TTC549 (cell line): ENCODE measurements around the gene FAM124A.

Experiments used
- FAIRE-seq: peaks from 2 replicates; lab custom pipeline; 2012; peaks lifted over from hg19 to GRCh38; lab: Jason Lieb, UNC

FAM124A gene

DNA sequence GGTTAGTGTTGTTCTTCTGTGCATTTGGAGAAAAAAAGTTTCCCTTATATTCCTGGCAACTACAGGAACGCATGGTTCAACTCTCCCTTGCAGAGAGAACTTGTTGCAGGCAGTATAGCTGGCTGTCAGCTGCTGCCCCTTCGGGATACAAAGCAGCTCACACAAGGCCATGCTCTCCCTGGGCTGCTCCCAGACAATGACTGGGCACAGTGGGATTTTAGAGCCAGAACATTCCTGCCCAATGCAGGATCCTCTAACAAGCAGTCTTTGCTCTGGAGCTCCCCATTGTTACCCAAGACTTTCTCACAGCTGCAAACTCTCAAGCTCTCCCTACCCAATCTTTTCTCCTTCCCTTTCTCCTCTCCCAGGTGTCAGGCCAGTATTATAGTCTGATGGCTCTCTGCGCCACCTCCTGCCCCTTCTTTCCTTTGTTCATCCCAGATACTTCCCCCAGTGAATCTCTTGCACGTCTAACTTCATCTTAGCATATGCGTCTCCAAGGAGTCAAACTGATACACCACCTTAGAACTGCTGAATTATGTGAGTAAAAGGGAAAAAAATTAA lies 89.8 kb downstream of the FAM124A start:
- FAIRE-seq = no peak

- no peak for FAIRE-seq
Measured at GRCh38 chr13:51313619-51314018, 91.4 kb downstream of the FAM124A start.

DNA sequence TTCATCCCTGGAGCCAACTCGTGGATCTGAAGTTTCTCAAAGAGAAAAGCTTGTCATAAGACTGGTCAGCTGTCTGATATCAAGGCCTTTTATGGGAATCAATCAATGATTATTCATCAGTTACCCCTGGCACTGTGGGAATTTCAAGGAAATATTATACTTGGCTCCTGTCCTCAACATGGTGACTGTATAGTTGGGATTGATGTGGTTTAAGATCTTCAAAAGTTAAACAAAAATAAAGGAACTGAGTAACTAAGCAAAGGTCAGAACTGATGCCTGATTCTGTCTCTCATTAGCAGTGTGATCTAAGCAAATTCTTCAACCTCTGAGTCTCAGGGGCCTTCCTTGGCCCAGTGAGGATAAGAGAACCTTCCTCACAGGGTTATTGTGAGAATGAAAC lies 95.1 kb downstream of the FAM124A start:
- FAIRE-seq = no peak

DNA sequence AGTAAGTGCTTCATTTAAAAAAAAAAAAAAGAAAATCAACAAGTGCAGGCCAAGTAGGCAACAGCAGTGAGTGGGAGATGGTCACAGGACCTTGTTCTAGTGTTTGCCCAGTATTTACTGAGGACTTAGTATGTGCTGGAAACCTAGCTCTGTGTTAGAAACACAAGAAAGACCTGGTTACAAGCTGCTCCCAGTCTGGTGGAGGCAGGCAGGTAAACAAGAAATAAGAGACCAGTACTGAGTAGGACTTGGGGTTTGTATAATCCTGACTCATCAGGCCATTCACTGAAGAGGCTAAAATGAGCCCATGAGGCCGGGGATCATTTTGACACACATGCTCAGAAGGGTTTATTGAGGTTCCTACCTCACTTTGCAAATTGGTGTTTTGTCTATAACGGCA lies 95.8 kb downstream of the FAM124A start:
- no peak for FAIRE-seq

GRCh38 chr13:51318876-51319275 lies 96.7 kb downstream of the FAM124A start:
- no peak for FAIRE-seq

GRCh38 chr13:51321836-51322235 lies 99.6 kb downstream of the FAM124A start:
- no peak for FAIRE-seq

DNA sequence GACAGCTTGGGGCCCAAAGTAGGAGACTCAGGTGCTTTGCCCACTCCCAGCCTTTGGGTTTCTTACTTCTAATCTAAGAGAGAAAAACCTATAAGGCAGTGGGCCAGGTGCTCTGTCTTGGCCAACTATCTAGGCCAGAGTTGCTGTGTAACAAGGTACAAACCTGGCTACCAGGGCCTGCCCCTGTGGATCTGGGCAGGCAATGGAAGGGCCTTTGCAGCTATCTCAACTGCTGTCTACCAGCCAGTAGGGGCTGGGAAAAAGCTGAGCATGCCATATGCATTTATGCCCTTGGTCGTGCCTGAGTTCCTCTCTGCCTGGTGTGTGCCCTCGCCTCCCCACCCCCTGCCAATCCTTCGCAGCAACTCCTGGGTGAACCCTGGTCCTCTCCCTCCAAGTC lies 100.6 kb downstream of the FAM124A start:
- no peak for FAIRE-seq

- FAIRE-seq = no peak
Measured at GRCh38 chr13:51323824-51324511, 101.8 kb downstream of the FAM124A start.

DNA sequence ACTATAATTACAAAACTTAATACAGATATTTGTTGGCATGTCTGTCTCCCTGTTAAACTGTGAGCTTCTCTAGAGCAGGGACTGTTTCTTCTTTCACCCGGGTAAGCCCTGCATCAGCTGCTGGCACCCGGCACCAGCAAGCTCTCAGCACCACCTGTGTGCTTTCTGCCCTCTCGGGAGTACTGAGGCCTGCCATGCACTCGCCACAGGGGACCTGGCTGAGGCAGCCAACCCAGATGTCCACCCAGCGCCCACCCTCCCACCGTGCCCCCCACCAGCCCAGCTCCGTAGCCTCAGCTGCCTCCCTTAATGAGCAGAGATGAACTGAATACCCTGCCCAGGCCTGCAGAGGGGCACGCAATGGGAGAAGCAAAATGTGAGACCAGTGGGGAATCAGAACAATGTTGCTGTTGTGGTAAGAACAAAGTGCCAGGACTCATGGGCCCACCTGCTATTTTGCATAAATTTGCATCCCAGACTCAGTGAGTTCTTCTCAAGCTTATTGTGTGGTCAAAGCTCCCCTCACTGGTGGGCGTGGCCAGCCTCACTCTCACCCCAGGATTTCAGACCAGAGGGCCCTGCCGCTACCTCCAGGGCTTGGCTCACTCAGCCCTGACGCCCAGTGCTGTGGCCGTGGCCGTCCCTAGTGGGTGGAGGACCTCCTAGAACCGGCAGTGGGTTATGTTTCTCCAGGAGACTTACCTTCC lies 102.7 kb downstream of the FAM124A start:
- FAIRE-seq = no peak

DNA sequence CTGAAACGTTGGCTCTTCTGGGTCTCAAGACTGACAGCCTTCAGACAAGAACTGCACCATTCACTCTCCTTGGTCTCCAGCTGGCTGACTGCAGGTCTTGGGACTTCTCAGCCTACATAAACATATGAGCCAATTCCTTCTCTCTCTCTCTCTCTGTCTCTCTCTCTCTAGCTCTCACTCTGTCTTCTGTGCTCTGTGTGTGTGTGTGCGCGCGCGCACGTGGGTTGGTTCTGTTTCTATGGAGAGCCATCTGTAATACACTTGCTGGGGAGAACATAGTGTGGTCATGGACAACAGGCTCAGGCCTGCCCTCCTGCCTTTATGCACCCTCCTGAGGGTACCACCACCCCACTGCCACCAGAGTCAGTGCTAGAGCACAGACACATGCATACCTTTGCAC lies 103.6 kb downstream of the FAM124A start:
- FAIRE-seq = no peak

- FAIRE-seq = no peak
Measured at GRCh38 chr13:51326777-51327176, 104.6 kb downstream of the FAM124A start.

- FAIRE-seq = no peak
Measured at GRCh38 chr13:51327961-51328360, 105.8 kb downstream of the FAM124A start.

- FAIRE-seq = no peak
Measured at GRCh38 chr13:51328488-51328887, 106.3 kb downstream of the FAM124A start.

DNA sequence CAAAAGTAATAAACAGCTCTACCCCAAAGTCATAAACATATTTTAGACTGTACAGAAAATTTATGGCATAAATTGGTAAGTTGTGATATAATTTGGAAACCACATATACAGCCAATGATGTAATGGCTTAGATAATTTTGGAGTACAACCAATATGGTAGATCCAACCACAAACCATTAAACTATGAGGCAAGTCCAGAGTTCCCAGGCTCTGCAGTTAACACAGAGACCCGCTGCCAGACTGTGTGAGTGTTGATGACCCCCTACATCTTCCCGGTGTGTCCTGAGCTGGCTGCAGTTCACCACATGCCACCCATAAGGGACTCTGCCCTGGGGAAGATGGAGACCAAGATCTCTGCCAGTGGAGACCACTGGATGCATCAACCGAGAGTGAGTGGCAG lies 107.4 kb downstream of the FAM124A start:
- FAIRE-seq = no peak

DNA sequence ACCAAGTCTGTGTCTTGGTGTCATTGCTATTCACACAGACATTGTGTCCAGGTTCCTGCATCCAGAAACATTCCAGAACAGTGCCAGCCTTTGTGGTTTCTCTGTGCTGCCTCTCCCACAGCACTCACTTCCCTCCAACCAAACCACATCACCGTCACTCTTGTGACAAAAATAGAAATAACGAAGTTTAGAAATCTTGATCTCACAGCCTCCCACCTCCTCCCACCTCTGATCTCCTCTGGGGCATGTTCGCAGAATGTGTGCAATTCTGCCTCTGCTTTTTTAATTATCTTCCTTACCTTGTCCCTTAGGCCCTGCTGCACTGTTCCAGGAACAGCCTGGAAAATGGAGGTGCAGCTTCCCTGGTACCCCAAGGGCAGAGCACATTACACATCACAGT lies 108.6 kb downstream of the FAM124A start:
- FAIRE-seq = no peak

DNA sequence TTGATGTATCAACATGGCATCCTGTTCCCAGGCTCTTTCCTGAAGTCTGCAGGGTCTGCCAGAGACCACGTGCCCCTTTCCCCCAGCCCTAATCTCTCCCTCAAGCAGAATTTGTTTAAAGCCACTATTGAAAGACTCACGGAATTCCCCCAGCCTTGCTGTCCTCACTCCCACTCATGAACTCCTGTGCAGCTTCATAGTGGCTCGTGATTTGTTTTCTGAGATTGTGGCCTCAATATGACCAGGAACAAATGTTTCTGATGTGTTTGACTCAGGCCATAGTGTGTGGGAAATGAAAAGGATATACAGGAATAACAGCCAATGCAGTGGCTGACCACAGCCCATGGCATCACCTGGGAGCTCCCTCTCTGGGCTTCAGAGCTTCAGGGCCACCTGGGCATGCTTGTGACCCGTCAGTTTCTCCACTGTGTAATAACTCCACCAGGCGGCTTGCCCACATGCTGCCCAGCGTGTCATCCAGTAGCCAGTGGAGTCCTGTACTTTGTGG lies 109.2 kb downstream of the FAM124A start:
- FAIRE-seq = no peak

- no peak for FAIRE-seq
Measured at GRCh38 chr13:51332566-51333361, 110.6 kb downstream of the FAM124A start.

GRCh38 chr13:51333421-51333820 lies 111.2 kb downstream of the FAM124A start:
- no peak for FAIRE-seq

- no peak for FAIRE-seq
Measured at GRCh38 chr13:51333826-51334225, 111.6 kb downstream of the FAM124A start.
